A549 (cell line): ENCODE measurements around the gene LCN1.

ENCODE experiments used
- CTCF ChIP-seq: fragments of >200 bp; sonication (Bioruptor Twin); formaldehyde crosslinking; IDR thresholded peaks from 3 replicates; pipeline ENCODE4 v1.5.1; 2016
- JUN ChIP-seq, 2 experiments: fragments of >200 bp; sonication (Bioruptor Twin); formaldehyde crosslinking; IDR thresholded peaks; 2 replicates in 1 of 2; 3 replicates in 1 of 2; pipeline ENCODE4 v1.6.1; 2016 to 2017
- NR3C1 ChIP-seq: fragments of >200 bp; sonication (Bioruptor Twin); formaldehyde crosslinking; IDR thresholded peaks from 3 replicates; pipeline ENCODE4 v1.6.1; 2017
- PHF8 ChIP-seq: fragments of 200-600 bp; sonication (generic); IDR thresholded peaks from 2 replicates; pipeline ENCODE4 v1.6.1; 2016; ENCODE audit warnings: low read depth, mild to moderate bottlenecking, antibody characterized with exemption, moderate library complexity, borderline replicate concordance
- POLR2A ChIP-seq: IDR thresholded peaks from 2 replicates; pipeline ENCODE4 v1.6.1; 2012; ENCODE audit warnings: mild to moderate bottlenecking, low read length
- SREBF2 ChIP-seq: fragments of 450-650 bp; IDR thresholded peaks from 2 replicates; pipeline ENCODE4 v1.6.1; 2014; ENCODE audit warnings: mild to moderate bottlenecking, moderate library complexity
- ZSCAN20 ChIP-seq: fragments of 250-450 bp; sonication (Bioruptor Pico); IDR thresholded peaks from 2 replicates; pipeline ENCODE4 v1.8.0; 2022; ENCODE audit warnings: mild to moderate bottlenecking, moderate library complexity
- TF ChIP-seq, protein P1 (sequence below): fragments of 150-350 bp; IDR thresholded peaks from 2 replicates; pipeline ENCODE4 v1.6.1; 2014; ENCODE audit warnings: low read depth, mild to moderate bottlenecking, low read length

DNA sequence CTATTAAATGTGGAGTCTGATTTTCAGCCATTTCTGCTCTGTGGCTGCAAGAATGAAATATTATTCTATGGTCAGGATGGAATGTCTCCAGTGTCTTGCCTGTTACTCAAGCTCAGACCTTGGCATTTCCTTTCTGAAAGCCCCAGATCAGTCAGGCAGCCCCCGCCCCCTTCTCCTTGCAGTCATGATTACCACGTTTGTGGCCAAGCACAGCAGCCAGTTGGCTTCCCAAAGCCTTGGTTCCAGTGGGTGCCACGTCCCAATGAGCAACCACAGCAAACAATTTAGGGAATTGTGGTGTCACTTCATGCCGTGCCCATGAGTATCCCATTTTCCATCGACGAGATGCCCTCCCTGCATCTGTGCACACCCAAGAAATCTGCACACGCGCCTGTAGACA, 15.0 kb downstream of the LCN1 start:
- no peak for TF ChIP-seq CTCF
- TF ChIP-seq JUN (IDR thresholded peaks at IDR 0.05), result no peak
- TF ChIP-seq NR3C1, result no peak
- TF ChIP-seq ZSCAN20, result no peak
- TF ChIP-seq POLR2A, result no peak
- no peak for TF ChIP-seq PHF8
- TF ChIP-seq, protein P1, sequence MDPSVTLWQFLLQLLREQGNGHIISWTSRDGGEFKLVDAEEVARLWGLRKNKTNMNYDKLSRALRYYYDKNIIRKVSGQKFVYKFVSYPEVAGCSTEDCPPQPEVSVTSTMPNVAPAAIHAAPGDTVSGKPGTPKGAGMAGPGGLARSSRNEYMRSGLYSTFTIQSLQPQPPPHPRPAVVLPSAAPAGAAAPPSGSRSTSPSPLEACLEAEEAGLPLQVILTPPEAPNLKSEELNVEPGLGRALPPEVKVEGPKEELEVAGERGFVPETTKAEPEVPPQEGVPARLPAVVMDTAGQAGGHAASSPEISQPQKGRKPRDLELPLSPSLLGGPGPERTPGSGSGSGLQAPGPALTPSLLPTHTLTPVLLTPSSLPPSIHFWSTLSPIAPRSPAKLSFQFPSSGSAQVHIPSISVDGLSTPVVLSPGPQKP, result no peak
- no peak for TF ChIP-seq SREBF2
